DOHH2 (cell line): ENCODE data around the gene CFAP221.

ENCODE experiments used
- EZH2phosphoT487 ChIP-seq: fragments of 200-600 bp; sonication (generic); IDR thresholded peaks from 2 replicates; pipeline ENCODE4 v1.6.1; 2017; ENCODE audit warnings: borderline replicate concordance, mild to moderate bottlenecking, antibody characterized with exemption, low read length, moderate library complexity, mixed read lengths
- TF ChIP-seq, protein P1 (sequence below): fragments of 200-600 bp; sonication (generic); IDR thresholded peaks from one replicate; pipeline ENCODE4 v1.5.1; 2014; ENCODE audit warnings: antibody characterized with exemption, mild to moderate bottlenecking, low read depth, low read length; ENCODE audit not compliant: poor library complexity, severe bottlenecking

DNA sequence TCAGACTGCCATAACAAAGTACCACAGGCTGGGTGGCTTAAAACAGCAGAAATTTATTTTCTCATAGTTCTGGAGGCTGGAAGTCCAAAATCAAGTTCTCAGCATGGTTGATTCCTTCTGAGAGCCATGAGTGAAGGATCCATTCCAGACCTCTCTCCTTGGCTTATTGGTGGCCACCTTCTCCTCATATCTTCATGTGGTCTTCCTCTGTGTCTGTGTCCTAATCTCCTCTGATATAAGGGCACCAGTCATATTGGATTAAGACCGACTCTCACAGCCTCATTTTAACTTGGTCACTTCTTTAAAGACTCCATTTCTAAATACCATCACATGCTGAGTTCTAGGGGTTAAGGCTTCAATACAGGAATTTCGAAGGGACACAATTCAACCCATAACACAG, 65.1 kb downstream of the CFAP221 start:
- TF ChIP-seq, protein P1, sequence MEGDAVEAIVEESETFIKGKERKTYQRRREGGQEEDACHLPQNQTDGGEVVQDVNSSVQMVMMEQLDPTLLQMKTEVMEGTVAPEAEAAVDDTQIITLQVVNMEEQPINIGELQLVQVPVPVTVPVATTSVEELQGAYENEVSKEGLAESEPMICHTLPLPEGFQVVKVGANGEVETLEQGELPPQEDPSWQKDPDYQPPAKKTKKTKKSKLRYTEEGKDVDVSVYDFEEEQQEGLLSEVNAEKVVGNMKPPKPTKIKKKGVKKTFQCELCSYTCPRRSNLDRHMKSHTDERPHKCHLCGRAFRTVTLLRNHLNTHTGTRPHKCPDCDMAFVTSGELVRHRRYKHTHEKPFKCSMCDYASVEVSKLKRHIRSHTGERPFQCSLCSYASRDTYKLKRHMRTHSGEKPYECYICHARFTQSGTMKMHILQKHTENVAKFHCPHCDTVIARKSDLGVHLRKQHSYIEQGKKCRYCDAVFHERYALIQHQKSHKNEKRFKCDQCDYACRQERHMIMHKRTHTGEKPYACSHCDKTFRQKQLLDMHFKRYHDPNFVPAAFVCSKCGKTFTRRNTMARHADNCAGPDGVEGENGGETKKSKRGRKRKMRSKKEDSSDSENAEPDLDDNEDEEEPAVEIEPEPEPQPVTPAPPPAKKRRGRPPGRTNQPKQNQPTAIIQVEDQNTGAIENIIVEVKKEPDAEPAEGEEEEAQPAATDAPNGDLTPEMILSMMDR, result no peak
- TF ChIP-seq EZH2phosphoT487, result no peak
